DMS53 treated with DMSO at 0.1 percent for 48 hours (cell line): ENCODE measurements around the gene MRTO4.
"Not testable (repeated sequence)": the region's sequence is repeated elsewhere in the genome, so short reads cannot be mapped to it uniquely, and the experiment has no call there.

Source experiments
- DNase-seq: peaks from one replicate; lab custom pipeline; 2025; ENCODE audit not compliant: unreplicated experiment; lab: John Stamatoyannopoulos, UW

MRTO4 gene

DNA sequence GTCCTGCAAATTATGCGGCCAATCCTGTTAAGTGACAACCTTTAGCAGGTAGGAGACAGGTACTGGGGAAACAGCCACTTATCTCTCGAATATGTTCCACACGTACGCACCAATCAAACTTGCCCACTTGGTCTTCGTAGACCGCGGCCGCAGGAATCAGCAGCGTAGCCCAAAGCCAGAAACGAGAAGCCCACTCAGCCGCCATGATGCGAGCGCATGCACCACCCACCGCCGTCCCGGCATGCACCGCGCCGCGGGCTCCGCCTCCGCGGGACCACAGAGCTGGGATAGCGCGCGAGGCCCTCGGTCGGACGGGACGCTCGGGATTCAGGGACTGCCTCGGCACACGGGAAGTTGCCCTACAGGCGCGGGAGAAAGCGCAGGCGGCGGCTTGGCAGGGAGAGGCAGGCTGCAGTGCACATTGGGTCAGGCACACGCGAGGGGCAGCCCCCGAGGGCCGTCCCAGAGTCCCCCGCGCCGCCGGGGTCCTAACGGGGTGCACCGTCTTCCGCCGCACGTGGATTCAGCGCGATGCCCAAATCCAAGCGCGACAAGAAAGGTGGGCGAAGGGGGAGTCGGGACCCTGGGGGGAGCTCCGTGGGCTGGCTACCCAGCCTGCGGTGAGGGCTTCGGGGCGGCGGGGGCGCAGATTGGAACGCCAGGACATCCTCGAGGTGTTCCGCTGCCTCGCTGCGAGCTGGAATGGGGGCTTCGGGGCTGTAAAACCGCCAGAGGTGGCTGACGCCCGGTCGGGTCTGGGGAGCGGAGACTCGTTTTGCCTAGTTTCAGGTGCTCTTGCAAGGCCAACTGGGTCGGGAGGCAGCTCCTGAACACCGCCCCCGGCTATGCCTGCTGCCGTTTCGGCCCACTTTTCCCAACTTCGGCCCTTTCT lies at the start of gene MRTO4, which contains the start of gene EMC1:
TSS of gene MRTO4 (plus strand) at position 501 of the 892 bp plus-strand sequence. CDS start at position 532, 31 bp downstream.
TSS of gene EMC1 (minus strand) at position 220 of the 892 bp plus-strand sequence. CDS start at position 205, 15 bp downstream.
- DNase-seq: peak; percentile 71

- no peak for DNase-seq
Observed at GRCh38 chr1:19202396-19202795, 49.2 kb upstream of the MRTO4 start.

GRCh38 chr1:19203440-19203839 lies 48.2 kb upstream of the MRTO4 start:
- DNase-seq: no peak

DNA sequence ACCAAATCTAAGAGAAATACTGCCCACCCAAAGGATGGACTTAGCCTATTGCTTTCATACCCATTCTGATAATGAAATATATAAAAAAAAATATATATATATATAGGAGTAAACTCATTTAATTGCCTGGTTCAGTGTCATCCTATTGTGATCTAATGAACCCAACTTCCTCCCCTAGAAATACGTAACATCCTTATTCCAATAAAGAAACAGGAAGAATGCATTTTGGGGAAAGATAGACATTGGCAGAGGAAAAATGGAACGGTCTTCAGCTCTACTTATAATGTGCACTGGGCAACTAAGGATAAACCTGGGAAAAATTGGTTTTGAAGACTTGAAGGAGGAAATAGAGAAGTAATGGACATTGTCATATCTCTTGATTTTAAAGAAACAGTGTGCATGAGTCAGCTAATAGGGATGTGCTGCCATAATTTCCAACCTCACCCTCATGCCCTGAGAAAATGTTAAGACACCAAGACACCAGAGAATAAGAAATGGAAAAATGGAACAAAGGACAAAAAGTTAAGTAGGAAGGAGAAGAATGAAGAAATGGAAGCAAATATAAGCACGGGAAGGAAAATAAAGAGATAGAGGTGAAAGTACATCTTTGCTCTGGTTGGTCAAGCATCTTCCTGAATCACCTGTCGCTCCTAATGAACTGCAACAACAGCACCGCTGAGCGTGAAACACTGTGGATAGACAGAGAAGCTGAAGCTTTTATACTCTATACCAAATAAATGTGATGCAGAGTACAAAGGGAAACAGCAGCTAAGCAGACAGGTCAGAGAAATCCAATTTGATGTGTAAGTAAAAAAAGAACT lies 46.9 kb upstream of the MRTO4 start:
- DNase-seq: no peak

DNA sequence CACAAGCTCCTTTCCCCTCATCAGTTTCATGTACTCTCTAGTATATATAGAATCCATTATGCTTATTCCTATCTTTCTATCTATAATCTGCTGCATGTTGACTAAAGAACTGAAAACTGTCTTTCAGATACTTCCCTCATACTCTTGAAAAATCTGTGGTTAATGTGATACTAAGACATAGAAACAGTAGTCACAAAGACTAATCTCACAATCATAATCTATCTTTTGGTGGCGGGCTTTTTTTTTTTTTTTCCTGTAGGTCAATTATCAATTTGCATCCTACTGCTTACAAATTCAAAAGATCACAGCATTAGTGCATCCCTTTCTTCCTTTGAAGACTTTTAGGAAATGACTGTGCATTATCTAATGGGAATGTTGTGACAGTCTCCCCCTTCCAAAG lies 46.2 kb upstream of the MRTO4 start:
- no peak for DNase-seq

GRCh38 chr1:19205845-19206244 lies 45.8 kb upstream of the MRTO4 start:
- no peak for DNase-seq

- DNase-seq: no peak
Observed at GRCh38 chr1:19206947-19207346, 44.7 kb upstream of the MRTO4 start.

DNA sequence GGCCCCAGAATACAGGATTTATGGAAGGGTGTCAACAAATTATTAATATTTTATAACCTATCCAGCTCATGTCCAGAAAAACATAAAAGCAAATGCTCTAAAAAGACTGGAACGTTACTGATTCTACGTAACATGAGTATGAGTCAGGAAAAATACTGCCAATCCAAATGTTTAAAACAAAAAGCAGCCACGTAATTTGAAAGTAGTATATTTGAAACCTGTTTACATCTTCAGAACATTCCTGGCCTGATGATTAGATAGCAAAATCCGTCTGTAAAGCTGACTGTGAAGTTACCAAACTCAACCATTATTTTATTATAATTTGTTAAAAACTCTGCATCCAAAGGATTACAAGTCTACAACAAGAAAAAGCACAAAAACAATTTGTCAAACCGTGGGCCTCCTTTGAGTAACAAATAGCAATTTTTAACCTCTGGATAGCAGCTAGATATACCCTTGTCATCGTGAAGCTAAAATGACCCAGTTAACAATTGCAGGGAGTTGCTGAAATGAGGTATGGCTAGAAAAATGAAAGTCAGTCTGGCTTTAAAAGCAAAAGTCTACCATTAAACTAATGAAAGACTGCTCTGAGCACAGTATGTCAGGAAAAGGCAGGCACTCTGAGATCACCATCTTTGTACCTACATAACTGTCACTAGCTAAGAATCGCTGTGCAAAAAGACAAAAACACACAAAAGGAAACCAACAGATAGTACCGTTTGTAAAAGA lies 42.7 kb upstream of the MRTO4 start:
- no peak for DNase-seq

GRCh38 chr1:19209439-19209989 lies 42.1 kb upstream of the MRTO4 start:
- no peak for DNase-seq

GRCh38 chr1:19209990-19210771 lies 41.4 kb upstream of the MRTO4 start, which contains the start of gene UBR4:
Gene UBR4 (minus strand): TSS chr1:19210266. CDS start chr1:19210248, 18 bp downstream.
- peak; percentile 98 for DNase-seq

GRCh38 chr1:19210772-19211549 lies 40.6 kb upstream of the MRTO4 start:
- DNase-seq: no peak

GRCh38 chr1:19212167-19212566 lies 39.4 kb upstream of the MRTO4 start:
- no peak for DNase-seq

- DNase-seq: no peak
Observed at GRCh38 chr1:19213580-19213979, 38.0 kb upstream of the MRTO4 start.

GRCh38 chr1:19216585-19216984 lies 35.0 kb upstream of the MRTO4 start:
- not testable (repeated sequence) for DNase-seq

DNA sequence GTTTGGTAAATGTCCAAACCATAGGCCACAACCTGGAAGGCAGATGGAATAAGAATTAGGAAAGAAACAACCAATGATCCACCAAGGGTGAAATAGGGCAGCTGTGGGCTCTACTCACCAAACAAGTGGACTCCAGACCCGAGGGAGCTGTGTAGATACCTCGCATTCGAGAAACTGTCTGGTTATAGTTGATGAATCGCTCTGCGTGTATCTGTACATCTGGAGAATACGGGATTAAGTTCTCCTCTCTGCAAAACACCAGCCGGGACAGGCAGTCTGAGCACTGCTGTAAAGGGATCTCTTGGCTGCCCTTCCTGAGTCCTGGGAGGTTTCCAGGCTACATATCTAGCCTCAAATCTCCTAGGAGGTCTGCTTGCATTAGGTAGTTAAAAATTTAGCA lies 32.2 kb upstream of the MRTO4 start:
- DNase-seq: no peak

GRCh38 chr1:19220080-19220846 lies 31.3 kb upstream of the MRTO4 start:
- no peak for DNase-seq

DNA sequence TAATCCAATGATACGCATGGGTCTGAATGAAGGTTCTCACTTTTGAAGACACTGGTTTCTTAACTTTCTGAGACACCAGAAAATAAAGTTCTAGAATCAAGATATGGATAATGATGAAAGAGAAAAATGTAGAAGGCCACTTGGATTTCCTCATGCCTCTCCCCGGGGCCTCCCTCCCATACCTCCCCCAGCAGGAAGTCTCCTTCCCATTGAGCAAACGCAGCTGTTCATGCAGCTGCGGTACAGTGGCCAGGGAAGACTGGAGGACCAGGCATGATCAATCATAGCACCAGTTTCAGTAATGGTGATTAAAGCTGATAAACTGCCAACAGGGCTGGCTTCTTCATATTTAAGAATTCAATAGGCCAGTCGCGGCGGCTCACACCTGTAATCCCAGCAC lies 30.6 kb upstream of the MRTO4 start:
- DNase-seq: peak; percentile 22

DNA sequence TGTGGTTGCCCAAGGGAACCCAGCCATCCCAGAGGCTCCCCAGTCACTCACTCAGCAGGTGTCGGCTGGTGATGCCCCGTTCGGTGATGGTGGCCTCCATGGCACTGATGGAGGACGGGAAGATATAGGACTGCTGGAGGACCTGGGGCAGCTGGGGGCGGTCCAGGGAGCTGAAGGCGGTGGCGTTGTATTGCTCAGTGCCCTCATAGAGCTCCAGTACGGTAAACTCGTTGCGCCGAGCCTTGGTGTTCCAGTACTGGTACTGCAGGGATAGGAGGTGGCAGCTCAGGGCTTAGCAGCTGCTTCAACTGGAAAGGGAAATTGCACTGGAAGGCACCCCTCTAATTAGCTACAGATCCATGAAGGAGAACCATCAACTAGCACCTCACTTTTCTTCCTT lies 29.0 kb upstream of the MRTO4 start:
- DNase-seq: no peak
